H1 (cell line): ENCODE data around the gene SAT1. TPM values are rescaled to one million over a fixed set of nuclear protein-coding genes. Genes with fewer than 3 reads are reported as not detected.

Experiments used
- CBX5 ChIP-seq: fragments of 300-800, 300-1000 bp; sonication (generic); IDR thresholded peaks from 2 replicates; pipeline ENCODE4 v1.7.1; 2016; ENCODE audit warnings: antibody characterized with exemption, low read length, low read depth
- polyA plus RNA-seq, 7 experiments: library from polyadenylated mRNA; depleted of rRNA in 3 of 7; stranded (reverse) in 5 of 7; unstranded in 2 of 7; fragments of >200 nt in 5 of 7; fragments of 200-250 nt in 2 of 7; gene quantifications; 1 replicate in 5 of 7; 2 replicates in 1 of 7; 4 replicates in 1 of 7; pipeline versions ENCODE4 v1.2.1 to v1.2.3, GENCODE V29; 2011 to 2013; ENCODE audit warnings: missing spikeins in 2 of 7, mixed read lengths in 2 of 7
- total RNA-seq: library from RNA; stranded (reverse); fragmentation: NEBNext Ultra II Directional; extraction: Animal tissue kit (Norgen Biotek cat#: 25700); gene quantifications from 2 replicates; pipeline ENCODE4 v1.2.1, GENCODE V29; 2021
- TF ChIP-seq, protein P1 (sequence below): fragments of 300-600 bp; sonication (generic); IDR thresholded peaks from 2 replicates; pipeline ENCODE4 v1.7.1; 2012; ENCODE audit warnings: low read length, moderate library complexity, mild to moderate bottlenecking, inconsistent platforms; ENCODE audit not compliant: insufficient replicate concordance
- TF ChIP-seq, protein P2 (sequence below): IDR thresholded peaks from 2 replicates; pipeline ENCODE4 v1.6.1; 2012; ENCODE audit warnings: low read length, inconsistent platforms

Gene SAT1
- total and polyA plus RNA-seq, 2 of the 8 experiments (the other 6 are each of a cell fraction or from before 2014, with no cell fraction given) = 29.2 to 36.8 TPM

DNA sequence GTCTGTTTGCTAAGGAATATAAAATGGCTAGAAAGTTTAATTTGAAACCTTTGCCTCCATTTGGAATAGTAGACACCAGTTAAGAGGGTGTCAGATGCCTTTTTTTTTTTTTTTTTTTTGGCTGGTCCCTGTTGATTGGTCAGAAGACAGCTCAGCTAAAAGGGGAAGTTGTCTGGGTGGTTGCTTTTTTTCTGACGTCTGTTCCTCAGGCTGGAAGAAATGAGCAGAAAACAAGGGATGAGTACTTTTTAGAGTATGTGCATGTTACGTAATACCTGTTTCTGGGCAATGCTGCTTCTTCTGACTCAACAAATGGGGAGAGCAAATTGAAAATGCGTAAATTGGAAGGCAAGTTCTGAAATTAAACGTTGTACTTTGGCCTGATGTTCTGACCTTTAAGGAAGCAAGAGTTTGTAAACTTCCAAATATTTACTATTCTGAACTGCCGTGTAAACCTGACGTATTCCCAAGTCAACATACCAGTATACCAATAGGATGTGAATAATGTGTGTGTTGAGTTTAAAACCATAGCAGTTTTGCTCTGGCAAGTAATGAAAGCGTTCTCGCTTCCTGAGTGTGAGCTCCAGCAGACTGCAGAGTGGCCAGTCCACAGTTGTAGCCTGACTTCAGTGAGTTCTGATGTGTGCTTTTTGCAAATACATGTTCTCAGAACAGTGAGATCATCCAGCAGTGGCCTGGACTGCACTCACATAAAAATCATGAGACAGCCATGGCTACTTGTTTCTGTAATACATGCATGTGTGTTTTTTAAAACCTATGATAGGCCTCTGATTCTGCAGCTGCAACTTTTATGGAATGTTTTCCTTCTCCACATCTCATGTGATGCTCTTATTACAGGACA lies 1.7 kb downstream of the SAT1 start (continued):
- TF ChIP-seq, protein P1, sequence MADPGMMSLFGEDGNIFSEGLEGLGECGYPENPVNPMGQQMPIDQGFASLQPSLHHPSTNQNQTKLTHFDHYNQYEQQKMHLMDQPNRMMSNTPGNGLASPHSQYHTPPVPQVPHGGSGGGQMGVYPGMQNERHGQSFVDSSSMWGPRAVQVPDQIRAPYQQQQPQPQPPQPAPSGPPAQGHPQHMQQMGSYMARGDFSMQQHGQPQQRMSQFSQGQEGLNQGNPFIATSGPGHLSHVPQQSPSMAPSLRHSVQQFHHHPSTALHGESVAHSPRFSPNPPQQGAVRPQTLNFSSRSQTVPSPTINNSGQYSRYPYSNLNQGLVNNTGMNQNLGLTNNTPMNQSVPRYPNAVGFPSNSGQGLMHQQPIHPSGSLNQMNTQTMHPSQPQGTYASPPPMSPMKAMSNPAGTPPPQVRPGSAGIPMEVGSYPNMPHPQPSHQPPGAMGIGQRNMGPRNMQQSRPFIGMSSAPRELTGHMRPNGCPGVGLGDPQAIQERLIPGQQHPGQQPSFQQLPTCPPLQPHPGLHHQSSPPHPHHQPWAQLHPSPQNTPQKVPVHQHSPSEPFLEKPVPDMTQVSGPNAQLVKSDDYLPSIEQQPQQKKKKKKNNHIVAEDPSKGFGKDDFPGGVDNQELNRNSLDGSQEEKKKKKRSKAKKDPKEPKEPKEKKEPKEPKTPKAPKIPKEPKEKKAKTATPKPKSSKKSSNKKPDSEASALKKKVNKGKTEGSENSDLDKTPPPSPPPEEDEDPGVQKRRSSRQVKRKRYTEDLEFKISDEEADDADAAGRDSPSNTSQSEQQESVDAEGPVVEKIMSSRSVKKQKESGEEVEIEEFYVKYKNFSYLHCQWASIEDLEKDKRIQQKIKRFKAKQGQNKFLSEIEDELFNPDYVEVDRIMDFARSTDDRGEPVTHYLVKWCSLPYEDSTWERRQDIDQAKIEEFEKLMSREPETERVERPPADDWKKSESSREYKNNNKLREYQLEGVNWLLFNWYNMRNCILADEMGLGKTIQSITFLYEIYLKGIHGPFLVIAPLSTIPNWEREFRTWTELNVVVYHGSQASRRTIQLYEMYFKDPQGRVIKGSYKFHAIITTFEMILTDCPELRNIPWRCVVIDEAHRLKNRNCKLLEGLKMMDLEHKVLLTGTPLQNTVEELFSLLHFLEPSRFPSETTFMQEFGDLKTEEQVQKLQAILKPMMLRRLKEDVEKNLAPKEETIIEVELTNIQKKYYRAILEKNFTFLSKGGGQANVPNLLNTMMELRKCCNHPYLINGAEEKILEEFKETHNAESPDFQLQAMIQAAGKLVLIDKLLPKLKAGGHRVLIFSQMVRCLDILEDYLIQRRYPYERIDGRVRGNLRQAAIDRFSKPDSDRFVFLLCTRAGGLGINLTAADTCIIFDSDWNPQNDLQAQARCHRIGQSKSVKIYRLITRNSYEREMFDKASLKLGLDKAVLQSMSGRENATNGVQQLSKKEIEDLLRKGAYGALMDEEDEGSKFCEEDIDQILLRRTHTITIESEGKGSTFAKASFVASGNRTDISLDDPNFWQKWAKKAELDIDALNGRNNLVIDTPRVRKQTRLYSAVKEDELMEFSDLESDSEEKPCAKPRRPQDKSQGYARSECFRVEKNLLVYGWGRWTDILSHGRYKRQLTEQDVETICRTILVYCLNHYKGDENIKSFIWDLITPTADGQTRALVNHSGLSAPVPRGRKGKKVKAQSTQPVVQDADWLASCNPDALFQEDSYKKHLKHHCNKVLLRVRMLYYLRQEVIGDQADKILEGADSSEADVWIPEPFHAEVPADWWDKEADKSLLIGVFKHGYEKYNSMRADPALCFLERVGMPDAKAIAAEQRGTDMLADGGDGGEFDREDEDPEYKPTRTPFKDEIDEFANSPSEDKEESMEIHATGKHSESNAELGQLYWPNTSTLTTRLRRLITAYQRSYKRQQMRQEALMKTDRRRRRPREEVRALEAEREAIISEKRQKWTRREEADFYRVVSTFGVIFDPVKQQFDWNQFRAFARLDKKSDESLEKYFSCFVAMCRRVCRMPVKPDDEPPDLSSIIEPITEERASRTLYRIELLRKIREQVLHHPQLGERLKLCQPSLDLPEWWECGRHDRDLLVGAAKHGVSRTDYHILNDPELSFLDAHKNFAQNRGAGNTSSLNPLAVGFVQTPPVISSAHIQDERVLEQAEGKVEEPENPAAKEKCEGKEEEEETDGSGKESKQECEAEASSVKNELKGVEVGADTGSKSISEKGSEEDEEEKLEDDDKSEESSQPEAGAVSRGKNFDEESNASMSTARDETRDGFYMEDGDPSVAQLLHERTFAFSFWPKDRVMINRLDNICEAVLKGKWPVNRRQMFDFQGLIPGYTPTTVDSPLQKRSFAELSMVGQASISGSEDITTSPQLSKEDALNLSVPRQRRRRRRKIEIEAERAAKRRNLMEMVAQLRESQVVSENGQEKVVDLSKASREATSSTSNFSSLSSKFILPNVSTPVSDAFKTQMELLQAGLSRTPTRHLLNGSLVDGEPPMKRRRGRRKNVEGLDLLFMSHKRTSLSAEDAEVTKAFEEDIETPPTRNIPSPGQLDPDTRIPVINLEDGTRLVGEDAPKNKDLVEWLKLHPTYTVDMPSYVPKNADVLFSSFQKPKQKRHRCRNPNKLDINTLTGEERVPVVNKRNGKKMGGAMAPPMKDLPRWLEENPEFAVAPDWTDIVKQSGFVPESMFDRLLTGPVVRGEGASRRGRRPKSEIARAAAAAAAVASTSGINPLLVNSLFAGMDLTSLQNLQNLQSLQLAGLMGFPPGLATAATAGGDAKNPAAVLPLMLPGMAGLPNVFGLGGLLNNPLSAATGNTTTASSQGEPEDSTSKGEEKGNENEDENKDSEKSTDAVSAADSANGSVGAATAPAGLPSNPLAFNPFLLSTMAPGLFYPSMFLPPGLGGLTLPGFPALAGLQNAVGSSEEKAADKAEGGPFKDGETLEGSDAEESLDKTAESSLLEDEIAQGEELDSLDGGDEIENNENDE = no peak
- TF ChIP-seq, protein P2, sequence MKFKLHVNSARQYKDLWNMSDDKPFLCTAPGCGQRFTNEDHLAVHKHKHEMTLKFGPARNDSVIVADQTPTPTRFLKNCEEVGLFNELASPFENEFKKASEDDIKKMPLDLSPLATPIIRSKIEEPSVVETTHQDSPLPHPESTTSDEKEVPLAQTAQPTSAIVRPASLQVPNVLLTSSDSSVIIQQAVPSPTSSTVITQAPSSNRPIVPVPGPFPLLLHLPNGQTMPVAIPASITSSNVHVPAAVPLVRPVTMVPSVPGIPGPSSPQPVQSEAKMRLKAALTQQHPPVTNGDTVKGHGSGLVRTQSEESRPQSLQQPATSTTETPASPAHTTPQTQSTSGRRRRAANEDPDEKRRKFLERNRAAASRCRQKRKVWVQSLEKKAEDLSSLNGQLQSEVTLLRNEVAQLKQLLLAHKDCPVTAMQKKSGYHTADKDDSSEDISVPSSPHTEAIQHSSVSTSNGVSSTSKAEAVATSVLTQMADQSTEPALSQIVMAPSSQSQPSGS = no peak
- no peak for TF ChIP-seq CBX5
- TF ChIP-seq, all 59 proteins: peak for 0
